ENCODE data around the gene C1orf167. TPM values are rescaled to one million over a fixed set of nuclear protein-coding genes. Genes with fewer than 3 reads are reported as not detected.

The C1orf167 gene
- total and polyA plus RNA-seq, 2 experiments from 2014 or later, result 1.7 to 2.2 TPM

- TF ChIP-seq REST (IDR thresholded peaks at IDR 0.05; ENCODE audit: unreplicated experiment) (no peak), ZNF331 (CRISPR knock-in tag; IDR thresholded peaks at IDR 0.05; ENCODE audit: low read depth) (no peak), ZNF114 (CRISPR knock-in tag; IDR thresholded peaks at IDR 0.05) (no peak), POLR2AphosphoS5 (IDR thresholded peaks at IDR 0.05; ENCODE audit: low read depth) (no peak), EZH2 (IDR thresholded peaks at IDR 0.05; ENCODE audit: low read depth, unreplicated experiment) (no peak), ETS1 (IDR thresholded peaks at IDR 0.05) (no peak), CREB1 (CRISPR knock-in tag; IDR thresholded peaks at IDR 0.05; ENCODE audit: low read depth) (no peak)
These were observed 19.3 kb downstream of the C1orf167 start (continued) for GRCh38 chr1:11781297-11781696.

GRCh38 chr1:11782127-11782708 is 20.2 kb downstream of the C1orf167 start:
- no peak overlapping the region for H3K4me2 ChIP-seq
- peaks cover 23% of the 10 kb centered on the region for H3K4me1 ChIP-seq (ENCODE audit: insufficient read depth)
- no peak overlapping the region for H3K27ac ChIP-seq (ENCODE audit: low read depth)
- peaks cover 21% of the 10 kb centered on the region for H3F3A ChIP-seq (replicated peaks; ENCODE audit: low read depth)
- no peak for TF ChIP-seq ZNF114 (CRISPR knock-in tag; IDR thresholded peaks at IDR 0.05)
- TF ChIP-seq CREB1 (CRISPR knock-in tag; IDR thresholded peaks at IDR 0.05; ENCODE audit: low read depth), result no peak
- ATAC-seq, result no peak
- Mint-ChIP-seq H3K9me3 (no peaks in the 10 kb centered on the region), H3K27ac (no peak overlapping the region), H3K27me3 (ENCODE audit: insufficient read depth, low read depth, poor library complexity) (peaks cover 4% of the 10 kb centered on the region), H3K4me1 (peaks cover 27% of the 10 kb centered on the region), H3K36me3 (ENCODE audit: low read depth) (no peaks in the 10 kb centered on the region), H3K4me3 (no peak overlapping the region)
- no peaks in the 10 kb centered on the region for H4K20me1 ChIP-seq (replicated peaks; ENCODE audit: insufficient read depth)
- H3K9me2 ChIP-seq (ENCODE audit: insufficient read depth), result no peaks in the 10 kb centered on the region
- no peak overlapping the region for H3K4me3 ChIP-seq
- no peaks in the 10 kb centered on the region for H3K27me3 ChIP-seq (ENCODE audit: insufficient read depth)
- H2AFZ ChIP-seq, result no peak overlapping the region
- no peak for DNase-seq (ENCODE audit: low spot score)
- H3K36me3 ChIP-seq (ENCODE audit: insufficient read depth), result no peaks in the 10 kb centered on the region
- no peaks in the 10 kb centered on the region for H3K79me2 ChIP-seq (replicated peaks; ENCODE audit: insufficient read depth)

GRCh38 chr1:11783556-11783955 is 21.6 kb downstream of the C1orf167 start:
- ATAC-seq, result no peak
- Histone ChIP-seq H3F3A (replicated peaks; ENCODE audit: low read depth) (peaks cover 22% of the 10 kb centered on the region), H3K9me2 (ENCODE audit: insufficient read depth) (no peaks in the 10 kb centered on the region), H3K79me2 (replicated peaks; ENCODE audit: insufficient read depth) (no peaks in the 10 kb centered on the region), H3K4me3 (no peak overlapping the region), H4K20me1 (replicated peaks; ENCODE audit: insufficient read depth) (no peaks in the 10 kb centered on the region), H3K4me1 (ENCODE audit: insufficient read depth) (peaks cover 34% of the 10 kb centered on the region), H2AFZ (no peak overlapping the region), H3K27ac (ENCODE audit: low read depth) (no peak overlapping the region), H3K36me3 (ENCODE audit: insufficient read depth) (no peaks in the 10 kb centered on the region), H3K27me3 (ENCODE audit: insufficient read depth) (no peaks in the 10 kb centered on the region), H3K4me2 (no peak overlapping the region)
- Mint-ChIP-seq H3K27me3 (ENCODE audit: insufficient read depth, low read depth, poor library complexity) (peaks cover 2% of the 10 kb centered on the region), H3K36me3 (ENCODE audit: low read depth) (no peaks in the 10 kb centered on the region), H3K9me3 (no peaks in the 10 kb centered on the region), H3K27ac (no peak overlapping the region), H3K4me3 (no peak overlapping the region; the same call in 2 of the 3 replicates), H3K4me1 (peaks cover 37% of the 10 kb centered on the region)
- DNase-seq (ENCODE audit: low spot score), result no peak
- no peak for TF ChIP-seq JUNB (IDR thresholded peaks at IDR 0.05; ENCODE audit: unreplicated experiment)
- no peak for TF ChIP-seq ETS1 (IDR thresholded peaks at IDR 0.05)
- no peak for TF ChIP-seq ZNF331 (CRISPR knock-in tag; IDR thresholded peaks at IDR 0.05; ENCODE audit: low read depth)
- no peak for TF ChIP-seq EZH2 (IDR thresholded peaks at IDR 0.05; ENCODE audit: low read depth, unreplicated experiment)
- TF ChIP-seq POLR2AphosphoS5 (IDR thresholded peaks at IDR 0.05; ENCODE audit: low read depth), result no peak
- no peak for TF ChIP-seq NANOG (IDR thresholded peaks at IDR 0.05; ENCODE audit: borderline replicate concordance)
- TF ChIP-seq EZH2phosphoT487 (IDR thresholded peaks at IDR 0.05; ENCODE audit: unreplicated experiment), result no peak
- no peak for TF ChIP-seq CREB1 (CRISPR knock-in tag; IDR thresholded peaks at IDR 0.05; ENCODE audit: low read depth)
- no peak for TF ChIP-seq STAT1 (IDR thresholded peaks at IDR 0.05; ENCODE audit: unreplicated experiment)
- TF ChIP-seq CTCF (conservative IDR thresholded peaks at IDR 0.05; ENCODE audit: low read depth in 2 of 2), result no peak
- TF ChIP-seq ZNF114 (CRISPR knock-in tag; IDR thresholded peaks at IDR 0.05), result no peak
